GM21825 (cell line): Measurements from ENCODE around the gene CASKIN2.

Source experiments
- ATAC-seq: cut with Tn5 transposase; IDR thresholded peaks from one replicate; pipeline ENCODE4 v1.9.1; 2021; ENCODE audit warnings: mild to moderate bottlenecking, moderate library complexity; ENCODE audit not compliant: unreplicated experiment

Gene CASKIN2

GRCh38 chr17:75507733-75508719 lies 7.3 kb downstream of the CASKIN2 start:
- no peak for ATAC-seq

- ATAC-seq, result no peak
Measured at GRCh38 chr17:75506888-75507287, 8.4 kb downstream of the CASKIN2 start.

- no peak for ATAC-seq
Measured at GRCh38 chr17:75506134-75506533, 9.2 kb downstream of the CASKIN2 start.

GRCh38 chr17:75505640-75506039 lies 9.7 kb downstream of the CASKIN2 start:
- no peak for ATAC-seq

GRCh38 chr17:75505152-75505409 lies 10.3 kb downstream of the CASKIN2 start:
- ATAC-seq, result no peak

- ATAC-seq, result no peak
Measured at GRCh38 chr17:75504347-75505151, 10.8 kb downstream of the CASKIN2 start.

GRCh38 chr17:75503976-75504346 lies 11.4 kb downstream of the CASKIN2 start:
- no peak for ATAC-seq

GRCh38 chr17:75503337-75503950 lies 11.9 kb downstream of the CASKIN2 start:
- ATAC-seq, result no peak

- no peak for ATAC-seq
Measured at GRCh38 chr17:75502721-75503329, 12.5 kb downstream of the CASKIN2 start.

GRCh38 chr17:75502072-75502720 lies 13.1 kb downstream of the CASKIN2 start:
- no peak for ATAC-seq

GRCh38 chr17:75501378-75502071 lies 13.8 kb downstream of the CASKIN2 start:
- ATAC-seq, result no peak

GRCh38 chr17:75500419-75501216 lies 14.7 kb downstream of the CASKIN2 start:
- no peak for ATAC-seq

GRCh38 chr17:75499313-75500022 lies 15.9 kb downstream of the CASKIN2 start:
- no peak for ATAC-seq

- ATAC-seq, result no peak
Measured at GRCh38 chr17:75498726-75499213, 16.6 kb downstream of the CASKIN2 start.

- no peak for ATAC-seq
Measured at GRCh38 chr17:75498039-75498725, 17.2 kb downstream of the CASKIN2 start.

GRCh38 chr17:75496005-75496404 lies 19.3 kb downstream of the CASKIN2 start:
- ATAC-seq, result no peak

GRCh38 chr17:75494326-75494877 lies 20.9 kb downstream of the CASKIN2 start:
- ATAC-seq, result no peak
